NOMO-1 treated with dmso at 0.1 percent for 144 hours (cell line): ENCODE data around the gene PCBP4.

ENCODE experiments used
- DNase-seq: peaks from one replicate; lab custom pipeline; 2025; ENCODE audit not compliant: unreplicated experiment; lab: John Stamatoyannopoulos, UW

Gene PCBP4

GRCh38 chr3:51967384-51968169 is at the start of gene PCBP4:
Gene PCBP4, minus strand, starts transcription at chr3:51967454. Its CDS starts 6,214 bp downstream, at chr3:51961240.
- no peak for DNase-seq

- DNase-seq, result no peak
Measured at GRCh38 chr3:52015438-52016228, 48.4 kb upstream of the PCBP4 start.

- no peak for DNase-seq
Measured at GRCh38 chr3:52014613-52015012, 47.4 kb upstream of the PCBP4 start.

GRCh38 chr3:52013802-52014598 is 46.7 kb upstream of the PCBP4 start:
- no peak for DNase-seq

GRCh38 chr3:52012699-52013098 is 45.4 kb upstream of the PCBP4 start:
- no peak for DNase-seq

- no peak for DNase-seq
Measured at GRCh38 chr3:52010431-52010830, 43.2 kb upstream of the PCBP4 start.

- no peak for DNase-seq
Measured at GRCh38 chr3:52007291-52007690, 40.0 kb upstream of the PCBP4 start.

- no peak for DNase-seq
Measured at GRCh38 chr3:52006820-52007133, 39.5 kb upstream of the PCBP4 start.

GRCh38 chr3:52006017-52006819 is 39.0 kb upstream of the PCBP4 start:
- DNase-seq, result no peak

- no peak for DNase-seq
Measured at GRCh38 chr3:52005571-52005986, 38.3 kb upstream of the PCBP4 start.

- no peak for DNase-seq
Measured at GRCh38 chr3:52004906-52005395, 37.7 kb upstream of the PCBP4 start.

GRCh38 chr3:52004163-52004787 is 37.0 kb upstream of the PCBP4 start:
- DNase-seq, result no peak

- DNase-seq, result no peak
Measured at GRCh38 chr3:52002748-52003147, 35.5 kb upstream of the PCBP4 start.

- peak; percentile 62 for DNase-seq
Measured at GRCh38 chr3:52001443-52001974, 34.3 kb upstream of the PCBP4 start.

GRCh38 chr3:51999846-52000245 is 32.6 kb upstream of the PCBP4 start:
- no peak for DNase-seq

- DNase-seq, result no peak
Measured at GRCh38 chr3:51998774-51999173, 31.5 kb upstream of the PCBP4 start.

GRCh38 chr3:51997935-51998596 is 30.8 kb upstream of the PCBP4 start:
- DNase-seq, result no peak

GRCh38 chr3:51997172-51997571 is 29.9 kb upstream of the PCBP4 start:
- DNase-seq, result no peak
